Heart right ventricle (tissue), 16 donors: ENCODE data around the gene VPS41. TPM values are rescaled to one million over a fixed set of nuclear protein-coding genes. Genes with fewer than 3 reads are reported as not detected.
"Not testable (repeated sequence)": the region's sequence is repeated elsewhere in the genome, so short reads cannot be mapped to it uniquely, and the experiment has no call there.

Source experiments
- ATAC-seq, 8 donors: fragments of 200-7000 bp; cut with Tn5 transposase; one replicate each; pipeline ENCODE4 v1.9.1; 2020; ENCODE audit warnings: mild to moderate bottlenecking in 8 of 8, moderate library complexity in 8 of 8, moderate number of reproducible peaks in 1 of 8
- DNase-seq, 2 donors: peaks; one replicate each; pipeline ENCODE4 v3.0.0-alpha.2; 2020
- H3K27ac ChIP-seq, 10 donors: fragments of 200-600 bp; sonication (generic) in 2 of 10; one replicate each; pipeline versions ENCODE4 v1.5.0 to v1.8.0; 2020 to 2022; ENCODE audit warnings: mild to moderate bottlenecking in 3 of 10
- H3K27me3 ChIP-seq, 7 donors: fragments of 200-600 bp; one replicate each; pipeline ENCODE4 v1.8.0; 2021 to 2022; ENCODE audit warnings: mild to moderate bottlenecking in 2 of 7
- H3K36me3 ChIP-seq, 9 donors: fragments of 200-600 bp; sonication (generic) in 1 of 9; one replicate each; pipeline versions ENCODE4 v1.5.0 to v1.8.0; 2020 to 2022; ENCODE audit warnings: mild to moderate bottlenecking in 2 of 9
- H3K4me1 ChIP-seq, 9 donors: fragments of 200-600 bp; sonication (generic) in 1 of 9; one replicate each; pipeline versions ENCODE4 v1.5.0 to v1.8.0; 2020 to 2022; ENCODE audit warnings: mild to moderate bottlenecking in 4 of 9
- H3K4me3 ChIP-seq, 10 donors: fragments of 200-600 bp; sonication (generic) in 2 of 10; one replicate each; pipeline versions ENCODE4 v1.5.0 to v1.8.0; 2020 to 2022; ENCODE audit warnings: mild to moderate bottlenecking in 7 of 10, moderate library complexity in 2 of 10
- H3K9me3 ChIP-seq, 11 donors: fragments of 200-600 bp in 10 of 11; sonication (generic) in 2 of 11; one replicate each; pipeline versions ENCODE4 v1.5.0 to v1.8.0; 2013 to 2022; ENCODE audit warnings: mild to moderate bottlenecking in 2 of 11, control low read depth in 1 of 11, moderate library complexity in 1 of 11
- WGBS, 2 donors: extraction: QIAGEN DNeasy Blood & Tissue Kit; methylation state at CpG; one replicate each; pipeline ENCODE4 v1.1.7; 2013; ENCODE audit warnings: inconsistent platforms in 1 of 2; 5-methylcytosine and 5-hydroxymethylcytosine counted together
- intact Hi-C, 10 donors: fragments of 100-400 bp; cut with DNase I; formaldehyde crosslinking; loops; one replicate each; pipeline versions ENCODE4 v1.11.1 to v1.14.2; 2022
- polyA plus RNA-seq, 2 donors: library from polyadenylated mRNA; stranded (reverse); fragments of 200-250 nt; gene quantifications; one replicate each; pipeline ENCODE4 v1.2.3, GENCODE V29; 2013
- total RNA-seq, 10 donors: library from RNA; stranded (reverse); fragmentation: NEBNext Ultra II Directional in 3 of 10; extraction: Animal tissue kit (Norgen Biotek cat#: 25700) in 3 of 10; gene quantifications; one replicate each; pipeline versions ENCODE4 v1.2.1 to v1.2.4, GENCODE V29; 2021 to 2023
- TF ChIP-seq, protein P1 (sequence below), 9 donors: fragments of 200-600 bp; sonication (generic) in 2 of 9; IDR thresholded peaks; one replicate each; pipeline versions ENCODE4 v1.5.0 to v1.8.0; 2021 to 2022; ENCODE audit warnings: antibody characterized with exemption in 9 of 9, mild to moderate bottlenecking in 5 of 9, moderate library complexity in 1 of 9
- donor health status: Arrhythmogenic right ventricular cardiomyopathy.
- donor health status: ischemic (EF 13 %, LVEDD 7.1; RV severe dilation, severe dysfunction).
- donor health status: healthy with polysubstance abuse.
- donor health status: DM: no; HTN: yes; CAD: no.
- donor health status: DM: no; HTN: no; CAD: no.
- donor health status: ischemic (EF 25% LVEDD 6.9; RV normal size, moderate dysfunction).
- donor health status: ischemic (EF 25% LVEDD 5.7; RV mildly dilated, moderate dysfunction).
- donor health status: healthy.
- donor health status: DM: yes; HTN: yes; CAD: no.
- donor health status: Ischemic cardiomyopathy.
- donor health status: ischemic (EF 35%, LVEDD 5.7; RV mildly dilated, moderate dysfunction).
- donor health status: nonischemic (EF 11% LVEDD 7.7; RV severe dilation, severe dysfunction).
- donor health status: DM: yes; HTN: yes; CAD: no.
- donor health status: PGD.
- donor health status: ischemic (EF 29% LVEDD 5.4; RV normal size, mild dysfunction).
- donor health status: nonischemic (EF 23%, LVEDD 6.1; RV moderate dilation, normal function).

VPS41 gene
- total and polyA plus RNA-seq, 12 donors, result 7.1 to 60.7 (median 48.0) TPM

GRCh38 chr7:38951213-38951612 lies 42.2 kb upstream of the VPS41 start:
- H3K27me3 ChIP-seq, result peaks cover 0 to 15% (median 3%) of the 10 kb centered on the region in 7 donors
- H3K4me1 ChIP-seq, result peaks cover 0 to 8% (median 0%) of the 10 kb centered on the region in 9 donors
- 80 to 88% methylated on average over 6 of the region's 6 CpGs for WGBS, 2 donors
- H3K27ac ChIP-seq, result no peak overlapping the region
- TF ChIP-seq, protein P1, sequence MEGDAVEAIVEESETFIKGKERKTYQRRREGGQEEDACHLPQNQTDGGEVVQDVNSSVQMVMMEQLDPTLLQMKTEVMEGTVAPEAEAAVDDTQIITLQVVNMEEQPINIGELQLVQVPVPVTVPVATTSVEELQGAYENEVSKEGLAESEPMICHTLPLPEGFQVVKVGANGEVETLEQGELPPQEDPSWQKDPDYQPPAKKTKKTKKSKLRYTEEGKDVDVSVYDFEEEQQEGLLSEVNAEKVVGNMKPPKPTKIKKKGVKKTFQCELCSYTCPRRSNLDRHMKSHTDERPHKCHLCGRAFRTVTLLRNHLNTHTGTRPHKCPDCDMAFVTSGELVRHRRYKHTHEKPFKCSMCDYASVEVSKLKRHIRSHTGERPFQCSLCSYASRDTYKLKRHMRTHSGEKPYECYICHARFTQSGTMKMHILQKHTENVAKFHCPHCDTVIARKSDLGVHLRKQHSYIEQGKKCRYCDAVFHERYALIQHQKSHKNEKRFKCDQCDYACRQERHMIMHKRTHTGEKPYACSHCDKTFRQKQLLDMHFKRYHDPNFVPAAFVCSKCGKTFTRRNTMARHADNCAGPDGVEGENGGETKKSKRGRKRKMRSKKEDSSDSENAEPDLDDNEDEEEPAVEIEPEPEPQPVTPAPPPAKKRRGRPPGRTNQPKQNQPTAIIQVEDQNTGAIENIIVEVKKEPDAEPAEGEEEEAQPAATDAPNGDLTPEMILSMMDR (IDR thresholded peaks at IDR 0.05), result no peak
- no peak overlapping the region for H3K4me3 ChIP-seq
- DNase-seq, result no peak
- no peak for ATAC-seq
- H3K36me3 ChIP-seq, result no peaks in the 10 kb centered on the region
- intact Hi-C loops, result no loop called here
- no peaks in the 10 kb centered on the region for H3K9me3 ChIP-seq

- peaks cover 0 to 9% (median 0%) of the 10 kb centered on the region in 7 donors for H3K27me3 ChIP-seq
These were observed 41.3 kb upstream of the VPS41 start for GRCh38 chr7:38950309-38950708.

GRCh38 chr7:38947541-38947940 lies 38.5 kb upstream of the VPS41 start:
- H3K27ac ChIP-seq, H3K4me3 ChIP-seq, H3K27me3 ChIP-seq, ATAC-seq, intact Hi-C loops, H3K36me3 ChIP-seq, H3K9me3 ChIP-seq, DNase-seq, H3K4me1 ChIP-seq: not testable (repeated sequence)
- 93 to 95% methylated on average over 4 of the region's 4 CpGs for WGBS, 2 donors

More at GRCh38 chr7:38950309-38950708, 41.3 kb upstream of the VPS41 start:
- Histone ChIP-seq H3K27ac (no peak overlapping the region), H3K36me3 (no peaks in the 10 kb centered on the region), H3K4me1 (peaks cover 0 to 8% (median 0%) of the 10 kb centered on the region in 9 donors), H3K4me3 (no peak overlapping the region), H3K9me3 (no peaks in the 10 kb centered on the region)
- DNase-seq (no peak), ATAC-seq (no peak)
- WGBS, 2 donors, result 70 to 71% methylated on average over 1 of the region's 1 CpG
- intact Hi-C loops, result no loop called here
- TF ChIP-seq, protein P1 (IDR thresholded peaks at IDR 0.05), result no peak

DNA sequence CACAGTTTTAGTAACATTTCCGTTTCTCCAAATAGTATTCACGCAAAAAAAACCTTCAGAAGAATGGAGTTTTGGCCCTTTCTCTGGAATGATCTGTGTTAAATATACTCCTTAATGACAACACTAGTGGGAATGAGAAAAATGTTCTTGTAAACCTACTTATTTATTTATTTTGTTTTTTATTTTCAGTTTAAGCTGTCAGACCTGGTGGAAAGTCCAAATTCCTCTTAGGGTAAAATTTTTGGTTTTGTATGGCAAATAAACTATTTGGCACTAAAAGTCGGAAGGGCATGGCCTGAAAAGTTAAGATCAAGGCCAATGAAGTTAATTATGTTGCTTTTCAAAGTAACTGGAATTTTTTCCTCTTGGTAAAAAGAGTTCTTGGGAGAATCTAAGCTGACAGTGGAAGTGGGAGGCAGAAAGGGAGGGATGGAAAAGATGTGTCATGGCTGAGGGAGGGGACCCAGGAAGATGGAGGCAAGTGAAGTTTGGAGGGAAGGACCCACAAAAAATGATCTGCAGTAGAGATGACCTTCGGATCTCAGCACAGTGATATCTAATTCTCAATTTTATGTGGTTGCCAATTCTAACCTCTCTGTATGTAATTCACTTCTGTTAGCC lies 33.5 kb upstream of the VPS41 start:
- Histone ChIP-seq H3K36me3 (no peaks in the 10 kb centered on the region), H3K4me1 (no peaks in the 10 kb centered on the region), H3K4me3 (no peak overlapping the region), H3K27ac (no peak overlapping the region), H3K9me3 (no peaks in the 10 kb centered on the region), H3K27me3 (peaks cover 0 to 5% (median 0%) of the 10 kb centered on the region in 7 donors)
- intact Hi-C loops, result no loop called here
- ATAC-seq (no peak), DNase-seq (no peak)
- 76 to 88% methylated on average over 4 of the region's 4 CpGs for WGBS, 2 donors
- TF ChIP-seq, protein P1 (IDR thresholded peaks at IDR 0.05), result no peak

- DNase-seq (no peak), ATAC-seq (no peak)
- WGBS, 2 donors, result 89 to 90% methylated on average over 3 of the region's 3 CpGs
- Histone ChIP-seq H3K27ac (no peak overlapping the region), H3K9me3 (no peaks in the 10 kb centered on the region), H3K4me1 (no peaks in the 10 kb centered on the region), H3K36me3 (no peaks in the 10 kb centered on the region), H3K4me3 (no peak overlapping the region), H3K27me3 (peaks cover 0 to 5% (median 0%) of the 10 kb centered on the region in 7 donors)
- TF ChIP-seq, protein P1 (IDR thresholded peaks at IDR 0.05), result no peak
- intact Hi-C loops, result no loop called here
These were observed 31.8 kb upstream of the VPS41 start for GRCh38 chr7:38940774-38941173.
